Upper lobe of right lung (tissue), 1 donor: Measurements from ENCODE around the gene NTM. TPM values are rescaled to one million over a fixed set of nuclear protein-coding genes. Genes with fewer than 3 reads are reported as not detected.
A peak's percentile ranks its signal among the peaks of the same experiment; 100 is the strongest.

Experiments
- ATAC-seq: fragments of 200-7000 bp; cut with Tn5 transposase; one replicate; pipeline ENCODE4 v1.9.1; 2020; ENCODE audit warnings: mild to moderate bottlenecking, moderate library complexity
- DNase-seq: peaks from one replicate; pipeline ENCODE4 v3.0.0-alpha.2; 2020
- H3K27ac ChIP-seq: fragments of 200-600 bp; one replicate; pipeline ENCODE4 v1.8.0; 2022
- H3K27me3 ChIP-seq: fragments of 200-600 bp; one replicate; pipeline ENCODE4 v1.8.0; 2022; ENCODE audit warnings: mild to moderate bottlenecking
- H3K36me3 ChIP-seq: fragments of 200-600 bp; one replicate; pipeline ENCODE4 v1.8.0; 2022
- H3K4me1 ChIP-seq: fragments of 200-600 bp; one replicate; pipeline ENCODE4 v1.8.0; 2022
- H3K4me3 ChIP-seq: fragments of 200-600 bp; one replicate; pipeline ENCODE4 v1.8.0; 2022; ENCODE audit warnings: mild to moderate bottlenecking
- H3K9me3 ChIP-seq: fragments of 200-600 bp; one replicate; pipeline ENCODE4 v1.8.0; 2022
- CTCF ChIP-seq: fragments of 200-600 bp; IDR thresholded peaks from one replicate; pipeline ENCODE4 v1.8.0; 2022; ENCODE audit warnings: antibody characterized with exemption
- intact Hi-C: fragments of 100-400 bp; cut with DNase I; formaldehyde crosslinking; loops from one replicate; pipeline ENCODE4 v1.11.0; 2022
- total RNA-seq: library from RNA; stranded (reverse); fragmentation: NEBNext Ultra II Directional; extraction: Animal tissue kit (Norgen Biotek cat#: 25700); gene quantifications from one replicate; pipeline ENCODE4 v1.2.1, GENCODE V29; 2021
- donor health status: DM: no; HTN: yes; CAD: no; lungs with severe emphysema.

The NTM gene
- total RNA-seq, 1 donor from 2014 or later, result 3.7 TPM

DNA sequence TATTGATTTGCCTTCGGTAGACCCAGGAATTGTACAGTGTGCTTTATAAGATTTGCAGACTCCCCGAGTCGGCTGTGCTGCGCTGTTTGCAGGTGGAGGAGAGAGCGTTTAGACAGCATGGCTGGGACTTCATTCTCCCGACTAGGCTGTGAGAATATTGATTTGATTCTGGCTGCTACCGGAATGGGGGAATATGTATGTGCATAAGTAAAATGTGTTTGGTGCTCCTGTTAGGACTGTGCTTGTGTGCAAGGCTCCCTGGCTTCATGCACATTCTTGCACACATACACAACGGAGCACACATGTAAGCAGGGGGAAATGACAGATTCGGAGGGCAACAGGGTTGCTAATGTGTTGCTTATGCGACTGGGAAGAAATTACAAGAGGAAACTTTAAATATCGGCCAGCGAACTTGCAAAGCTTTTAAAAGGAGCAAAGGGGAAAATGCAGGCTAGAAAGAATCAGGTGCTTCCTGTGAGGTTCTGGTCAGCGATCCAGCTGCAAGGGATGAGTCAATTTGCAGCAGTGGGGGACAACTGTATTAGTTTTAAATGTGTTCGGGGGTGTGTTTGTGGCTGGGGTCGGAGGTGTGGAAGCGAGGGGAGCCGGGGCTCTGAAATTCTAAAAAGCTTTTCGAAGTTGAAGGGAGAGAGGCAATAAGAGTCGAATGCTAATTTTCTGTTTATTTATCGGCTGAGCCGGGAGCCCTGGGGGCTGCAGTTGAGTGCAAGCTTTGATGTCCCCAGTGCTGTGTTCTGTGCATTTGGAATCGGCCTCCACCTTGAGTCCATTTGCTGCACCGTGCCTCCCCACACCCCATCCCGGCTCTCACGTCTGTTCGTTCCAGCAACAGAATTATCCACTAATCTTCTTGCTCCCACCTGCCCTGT is 731 bp downstream of the NTM start:
- H3K4me3 ChIP-seq, result no peak overlapping the region
- no peaks in the 10 kb centered on the region for H3K9me3 ChIP-seq
- no peaks in the 10 kb centered on the region for H3K36me3 ChIP-seq
- intact Hi-C loops, result no loop called here
- peaks cover 5% of the 10 kb centered on the region for H3K4me1 ChIP-seq
- H3K27ac ChIP-seq, result no peak overlapping the region
- no peak for ATAC-seq
- H3K27me3 ChIP-seq, result peaks cover 42% of the 10 kb centered on the region
- DNase-seq, result no peak
- TF ChIP-seq CTCF, result no peak

DNA sequence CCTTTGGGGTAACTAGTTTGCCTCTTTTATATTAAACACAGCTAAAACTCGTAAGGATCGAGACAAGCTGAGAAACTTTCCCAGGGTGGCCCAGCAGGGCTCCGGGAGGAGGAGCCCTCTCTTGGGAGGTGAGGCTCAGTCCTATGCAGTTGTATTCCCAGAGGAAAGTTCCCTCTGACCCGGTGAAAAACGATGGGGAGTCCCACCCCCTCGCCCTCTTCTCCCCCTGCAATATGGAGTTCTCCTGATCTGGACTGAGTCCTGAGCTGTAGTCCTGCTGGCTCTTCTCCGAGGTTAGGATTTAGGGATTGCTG is 1.3 kb downstream of the NTM start:
- no peak overlapping the region for H3K27ac ChIP-seq
- H3K4me3 ChIP-seq, result no peak overlapping the region
- no peak for DNase-seq

DNA sequence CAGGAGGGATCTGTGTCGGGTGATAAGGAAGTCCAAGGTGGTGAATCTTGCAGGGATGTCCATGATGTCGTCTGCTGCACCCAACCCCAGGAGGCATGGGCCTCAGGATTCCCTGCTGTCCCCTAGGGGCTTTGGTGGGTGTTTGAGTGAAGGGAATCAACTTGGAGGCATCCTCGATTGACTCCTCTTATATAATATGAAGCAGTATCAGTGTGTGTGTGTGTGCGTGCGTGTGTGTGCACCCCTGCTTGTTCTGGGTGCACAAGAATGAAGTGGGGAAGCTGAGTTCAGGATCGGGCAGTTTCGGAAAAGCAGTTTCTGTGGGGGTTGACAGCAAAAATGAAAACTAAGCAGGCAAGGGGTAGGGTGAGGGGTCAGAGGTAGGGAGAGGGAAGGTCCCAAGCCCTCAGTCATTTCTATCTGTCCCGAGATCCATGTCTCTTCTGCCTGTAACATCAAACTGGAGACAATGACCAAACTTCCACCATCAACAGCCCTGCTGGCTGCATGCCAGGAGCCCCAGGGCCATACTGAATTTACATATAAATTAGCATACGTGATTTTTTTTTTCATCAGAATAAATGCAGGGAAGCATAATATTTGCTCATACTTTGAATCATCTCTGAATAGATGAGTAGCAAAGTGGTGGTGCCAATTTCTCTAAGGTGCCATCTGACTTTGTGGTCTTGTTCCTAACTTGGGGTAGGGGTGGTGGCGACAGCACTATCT is 2.0 kb downstream of the NTM start:
- intact Hi-C loops, result no loop called here
- no peak for TF ChIP-seq CTCF
- peaks cover 42% of the 10 kb centered on the region for H3K27me3 ChIP-seq
- H3K4me1 ChIP-seq, result peaks cover 5% of the 10 kb centered on the region
- H3K27ac ChIP-seq, result no peak overlapping the region
- no peaks in the 10 kb centered on the region for H3K9me3 ChIP-seq
- ATAC-seq, result peak; percentile 14
- no peaks in the 10 kb centered on the region for H3K36me3 ChIP-seq
- no peak overlapping the region for H3K4me3 ChIP-seq
- DNase-seq, result no peak

More for the DNA sequence above, 1.3 kb downstream of the NTM start:
- intact Hi-C loops, result no loop called here
- H3K36me3 ChIP-seq, result no peaks in the 10 kb centered on the region
- peaks cover 42% of the 10 kb centered on the region for H3K27me3 ChIP-seq
- H3K9me3 ChIP-seq, result no peaks in the 10 kb centered on the region
- no peak for ATAC-seq
- no peak for TF ChIP-seq CTCF
- H3K4me1 ChIP-seq, result peaks cover 5% of the 10 kb centered on the region

DNA sequence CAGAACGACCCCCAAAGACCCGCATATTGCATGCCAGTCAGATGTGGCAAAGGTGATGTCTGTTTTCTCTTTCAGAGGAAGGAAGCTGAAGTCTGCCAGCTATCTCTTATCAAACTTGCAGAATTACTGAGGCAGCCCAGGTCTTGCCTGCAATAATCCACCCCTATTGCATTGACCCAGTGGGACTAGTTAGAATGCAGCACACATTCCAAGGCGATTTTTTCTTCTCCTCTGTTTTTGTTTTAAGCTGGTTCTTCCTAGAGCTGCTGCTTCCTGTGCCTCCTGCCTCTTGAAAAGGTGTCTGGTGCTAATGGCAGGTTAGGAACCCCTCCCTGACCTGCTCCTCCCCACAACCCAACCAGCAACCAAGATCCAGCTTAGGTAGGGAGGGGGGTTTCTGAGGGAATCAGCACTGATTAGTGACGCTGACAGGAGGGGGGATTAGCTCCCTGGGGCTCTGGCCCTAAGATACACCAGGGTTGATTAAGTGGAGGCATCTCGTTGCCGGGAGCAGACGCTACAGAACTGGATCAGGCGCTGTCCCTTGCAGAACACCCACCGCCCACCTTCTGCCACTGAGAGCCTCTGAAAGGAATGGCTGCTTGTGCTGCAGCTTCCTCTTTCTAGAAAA is 2.8 kb downstream of the NTM start:
- Histone ChIP-seq H3K4me1 (peaks cover 5% of the 10 kb centered on the region), H3K27me3 (peaks cover 42% of the 10 kb centered on the region), H3K9me3 (no peaks in the 10 kb centered on the region), H3K4me3 (no peak overlapping the region), H3K27ac (no peak overlapping the region), H3K36me3 (no peaks in the 10 kb centered on the region)
- intact Hi-C loops, result no loop called here
- ATAC-seq, result no peak
- no peak for TF ChIP-seq CTCF
- DNase-seq, result no peak

GRCh38 chr11:131373756-131374155 is 3.3 kb downstream of the NTM start:
- no peaks in the 10 kb centered on the region for H3K9me3 ChIP-seq
- no peaks in the 10 kb centered on the region for H3K36me3 ChIP-seq
- peaks cover 45% of the 10 kb centered on the region for H3K27me3 ChIP-seq
- H3K4me1 ChIP-seq, result peaks cover 5% of the 10 kb centered on the region
- intact Hi-C loops, result no loop called here
- ATAC-seq (no peak), DNase-seq (no peak)
- no peak for TF ChIP-seq CTCF
- H3K4me3 ChIP-seq, result no peak overlapping the region
- H3K27ac ChIP-seq, result no peak overlapping the region
